ENCODE results near the gene MYRF.

The MYRF gene

GRCh38 chr11:61752117-61752924 lies at the start of gene MYRF:
TSS of gene MYRF (plus strand) at chr11:61752636. CDS start at chr11:61752745, 109 bp downstream.
- DNase-seq = peak; percentile 30

GRCh38 chr11:61702701-61703312 lies 49.6 kb upstream of the MYRF start:
- DNase-seq = no peak

GRCh38 chr11:61704838-61705237 lies 47.6 kb upstream of the MYRF start:
- DNase-seq = no peak

- no peak for DNase-seq
Measured at GRCh38 chr11:61706452-61707400, 45.7 kb upstream of the MYRF start.

- no peak for DNase-seq
Measured at GRCh38 chr11:61707574-61707973, 44.9 kb upstream of the MYRF start.

- no peak for DNase-seq
Measured at GRCh38 chr11:61709110-61709509, 43.3 kb upstream of the MYRF start.

GRCh38 chr11:61709572-61709971 lies 42.9 kb upstream of the MYRF start:
- no peak for DNase-seq

- no peak for DNase-seq
Measured at GRCh38 chr11:61710019-61710418, 42.4 kb upstream of the MYRF start.

- no peak for DNase-seq
Measured at GRCh38 chr11:61711037-61711436, 41.4 kb upstream of the MYRF start.

GRCh38 chr11:61711498-61711897 lies 40.9 kb upstream of the MYRF start:
- no peak for DNase-seq

GRCh38 chr11:61712314-61712713 lies 40.1 kb upstream of the MYRF start:
- no peak for DNase-seq

- DNase-seq = no peak
Measured at GRCh38 chr11:61712846-61713245, 39.6 kb upstream of the MYRF start.

GRCh38 chr11:61713464-61713863 lies 39.0 kb upstream of the MYRF start:
- DNase-seq = no peak

- no peak for DNase-seq
Measured at GRCh38 chr11:61713906-61714305, 38.5 kb upstream of the MYRF start.

GRCh38 chr11:61714316-61714715 lies 38.1 kb upstream of the MYRF start:
- no peak for DNase-seq

- DNase-seq = no peak
Measured at GRCh38 chr11:61714916-61715315, 37.5 kb upstream of the MYRF start.

GRCh38 chr11:61715867-61716266 lies 36.6 kb upstream of the MYRF start:
- no peak for DNase-seq

GRCh38 chr11:61716478-61717285 lies 35.8 kb upstream of the MYRF start:
- DNase-seq = no peak

GRCh38 chr11:61717286-61718033 lies 35.0 kb upstream of the MYRF start:
- no peak for DNase-seq

- DNase-seq = no peak
Measured at GRCh38 chr11:61718046-61718531, 34.3 kb upstream of the MYRF start.

GRCh38 chr11:61718621-61719302 lies 33.7 kb upstream of the MYRF start:
- no peak for DNase-seq

Data from hematopoietic multipotent progenitor cell treated with erythropoietin and hydrocortisone succinate and interleukin-3 and kit ligand, for 8 days (in vitro differentiated cells).